SU-DHL-6 (cell line): ENCODE data around the gene AMY1A.
"Not testable (repeated sequence)": the region's sequence is repeated elsewhere in the genome, so short reads cannot be mapped to it uniquely, and the experiment has no call there.

Experiments
- CTCF ChIP-seq: fragments of 200-600 bp; sonication (generic); IDR thresholded peaks from one replicate; pipeline ENCODE4 v1.5.1; 2017; ENCODE audit warnings: antibody characterized with exemption, mild to moderate bottlenecking, low read length, moderate library complexity; ENCODE audit not compliant: insufficient read depth, poor library complexity, severe bottlenecking
- EZH2phosphoT487 ChIP-seq: fragments of 200-600 bp; sonication (generic), shearing (Covaris generic); conservative IDR thresholded peaks from 2 replicates; pipeline ENCODE4 v1.6.1; 2018; ENCODE audit warnings: mild to moderate bottlenecking, antibody characterized with exemption, low read length, moderate library complexity, mixed read lengths

- not testable (repeated sequence) for TF ChIP-seq CTCF, EZH2phosphoT487
Measured at GRCh38 chr1:103697430-103697829, 41.9 kb downstream of the AMY1A start.
